Measurements from ENCODE around the gene ASPG. TPM values are rescaled to one million over a fixed set of nuclear protein-coding genes. Genes with fewer than 3 reads are reported as not detected.
A peak's percentile ranks its signal among the peaks of the same experiment; 100 is the strongest.

Gene ASPG
- polyA plus RNA-seq, 3 donors, result 0.01 TPM; not detected in 2

DNA sequence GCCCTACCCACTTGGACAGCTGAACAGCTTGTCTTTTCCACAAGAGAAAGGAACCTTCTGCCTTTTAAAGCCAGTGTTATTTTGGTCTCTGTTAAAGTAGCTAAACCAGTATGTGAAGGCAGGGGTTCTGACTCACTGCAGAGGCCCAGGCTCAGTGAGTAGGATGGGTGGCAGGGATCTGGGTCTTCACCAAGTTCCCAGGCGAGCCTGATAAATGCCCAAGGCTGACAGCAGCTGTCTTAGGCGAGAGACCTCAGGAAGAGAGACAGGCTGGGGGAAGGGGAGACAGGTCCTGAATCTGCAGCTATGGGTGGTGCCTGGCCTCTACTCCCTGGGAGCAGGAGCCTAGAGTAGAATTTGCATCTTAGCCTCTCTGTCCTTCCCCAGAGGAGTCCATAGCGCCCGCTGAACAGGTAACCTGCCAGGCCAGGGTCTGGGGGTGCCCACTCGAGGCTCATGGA is 34.8 kb downstream of the ASPG start:
- Histone ChIP-seq H3K36me3 (replicated peaks in 1 of 2; ENCODE audit: control insufficient read depth in 1 of 2, insufficient read depth in 2 of 2, low read length in 2 of 2) (no peaks in the 10 kb centered on the region), H3K9me3 (replicated peaks in 1 of 2; ENCODE audit: control insufficient read depth in 1 of 2, insufficient read depth in 1 of 2, low read length in 2 of 2) (peaks cover 0 to 8% of the 10 kb centered on the region in 2 donors), H3K27ac (ENCODE audit: low read depth in 1 of 2, low read length in 2 of 2) (no peak overlapping the region), H3K4me2 (replicated peaks; ENCODE audit: extremely low read depth, low read length, poor library complexity, severe bottlenecking) (no peak overlapping the region), H3K4me1 (ENCODE audit: control insufficient read depth in 1 of 2, insufficient read depth in 2 of 2, low read length in 2 of 2) (peaks cover 0 to 8% of the 10 kb centered on the region in 2 donors), H3K4me3 (replicated peaks in 1 of 3; ENCODE audit: low read depth in 2 of 3, low read length in 3 of 3) (no peak overlapping the region), H3K9ac (ENCODE audit: insufficient read depth, low read length, poor library complexity, severe bottlenecking) (no peak overlapping the region), H3K27me3 (ENCODE audit: control insufficient read depth in 2 of 2, insufficient read depth in 2 of 2, low read length in 2 of 2) (peaks cover 0 to 18% of the 10 kb centered on the region in 2 donors), H3K79me2 (ENCODE audit: insufficient read depth, low read length) (no peaks in the 10 kb centered on the region), H4K20me1 (ENCODE audit: insufficient read depth, low read length) (no peaks in the 10 kb centered on the region), H2AFZ (ENCODE audit: insufficient read depth, low read depth, low read length, poor library complexity, severe bottlenecking) (no peak overlapping the region)
- H3K27me3 Mint-ChIP-seq (ENCODE audit: low read depth in 3 of 3), result peaks cover 31 to 67% (median 36%) of the 10 kb centered on the region in 3 donors
- intact Hi-C loops (cut with micrococcal nuclease), result no loop called here
- TF ChIP-seq CTCF (IDR thresholded peaks at IDR 0.05), result no peak
- H3K36me3 Mint-ChIP-seq, result no peaks in the 10 kb centered on the region
- 73% methylated on average over 2 of the region's 5 CpGs for WGBS (ENCODE audit: insufficient coverage)
- H3K27ac Mint-ChIP-seq, result no peak overlapping the region
- no peak overlapping the region for H3K4me3 Mint-ChIP-seq
- DNase-seq, result no peak
- peaks cover 6 to 24% (median 15%) of the 10 kb centered on the region in 7 donors for H3K9me3 Mint-ChIP-seq
- H3K4me1 Mint-ChIP-seq, result no peaks in the 10 kb centered on the region

DNA sequence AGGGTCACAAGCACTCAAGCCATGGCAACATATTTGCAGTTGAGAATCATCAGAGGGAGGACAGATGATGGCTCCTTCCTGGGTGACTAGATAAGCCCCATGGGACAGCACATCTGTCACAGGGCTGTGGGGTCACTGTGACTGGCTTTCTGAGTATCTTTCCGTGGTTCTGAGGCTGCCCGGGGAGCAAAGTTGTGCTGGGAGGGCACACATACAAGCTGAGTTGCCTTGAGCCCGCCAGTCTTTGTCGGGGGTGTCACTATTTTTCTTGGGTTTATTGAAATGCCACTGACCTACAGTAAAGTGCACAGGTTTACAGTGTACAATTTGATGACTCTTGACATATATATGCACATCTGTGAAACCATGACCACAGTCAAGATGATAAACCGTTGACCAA is 35.6 kb downstream of the ASPG start:
- intact Hi-C loops (cut with micrococcal nuclease), result no loop called here
- 81% methylated on average over 4 of the region's 5 CpGs for WGBS (ENCODE audit: insufficient coverage)
- H3K4me1 Mint-ChIP-seq, result no peaks in the 10 kb centered on the region
- H3K36me3 Mint-ChIP-seq, result no peaks in the 10 kb centered on the region
- Histone ChIP-seq H4K20me1 (ENCODE audit: insufficient read depth, low read length) (no peaks in the 10 kb centered on the region), H3K4me3 (replicated peaks in 1 of 3; ENCODE audit: low read depth in 2 of 3, low read length in 3 of 3) (no peak overlapping the region), H3K9ac (ENCODE audit: insufficient read depth, low read length, poor library complexity, severe bottlenecking) (no peak overlapping the region), H3K27ac (ENCODE audit: low read depth in 1 of 2, low read length in 2 of 2) (no peak overlapping the region), H3K36me3 (replicated peaks in 1 of 2; ENCODE audit: control insufficient read depth in 1 of 2, insufficient read depth in 2 of 2, low read length in 2 of 2) (no peaks in the 10 kb centered on the region), H3K4me2 (replicated peaks; ENCODE audit: extremely low read depth, low read length, poor library complexity, severe bottlenecking) (no peak overlapping the region), H3K27me3 (ENCODE audit: control insufficient read depth in 2 of 2, insufficient read depth in 2 of 2, low read length in 2 of 2) (peaks cover under 1 to 12% of the 10 kb centered on the region in 2 donors), H3K9me3 (replicated peaks in 1 of 2; ENCODE audit: control insufficient read depth in 1 of 2, insufficient read depth in 1 of 2, low read length in 2 of 2) (peaks cover 0 to 8% of the 10 kb centered on the region in 2 donors), H3K4me1 (ENCODE audit: control insufficient read depth in 1 of 2, insufficient read depth in 2 of 2, low read length in 2 of 2) (peaks cover 0 to 7% of the 10 kb centered on the region in 2 donors), H2AFZ (ENCODE audit: insufficient read depth, low read depth, low read length, poor library complexity, severe bottlenecking) (no peak overlapping the region), H3K79me2 (ENCODE audit: insufficient read depth, low read length) (no peaks in the 10 kb centered on the region)
- no peak for DNase-seq
- peaks cover 6 to 29% (median 18%) of the 10 kb centered on the region in 7 donors for H3K9me3 Mint-ChIP-seq
- TF ChIP-seq CTCF (IDR thresholded peaks at IDR 0.05), result no peak
- H3K4me3 Mint-ChIP-seq, result peak overlapping the region in 1 of 2 donors; percentile 0
- peaks cover 23 to 59% (median 31%) of the 10 kb centered on the region in 3 donors for H3K27me3 Mint-ChIP-seq (ENCODE audit: low read depth in 3 of 3)
- no peak overlapping the region for H3K27ac Mint-ChIP-seq

All from CD14-positive monocyte (primary cell).